K562 (cell line): Measurements from ENCODE around the gene ICAM1. TPM values are rescaled to one million over a fixed set of nuclear protein-coding genes. Genes with fewer than 3 reads are reported as not detected.

Source experiments
- ATAC-seq: fragments of 200-7000 bp; cut with Tn5 transposase; 3 replicates; pipeline ENCODE4 v1.9.1; 2020; ENCODE audit warnings: moderate library complexity
- BruUV-seq: library from RNA; stranded (reverse); fragments of 400-500 nt; replicated peaks from 2 replicates; lab custom pipeline; 2021; lab: Mats Ljungman, UMichigan
- CTCF ChIA-PET: fragments of 300-600 bp; formaldehyde crosslinking; extraction: SDS; loops from one replicate; lab custom pipeline; 2021; ENCODE audit warnings: low intra/inter-chr PET ratio; lab: Yijun Ruan, JAX
- POLR2A ChIA-PET: fragments of 300-600, 350-650 bp; sonication (Branson Sonifier 250); formaldehyde crosslinking; extraction: SDS; loops from one replicate; lab custom pipeline; 2021; ENCODE audit warnings: antibody characterized with exemption, inconsistent platforms; lab: Yijun Ruan, JAX
- DNase-seq, 4 experiments: peaks; one replicate each; pipeline versions ENCODE4 v3.0.0 to v3.0.0-alpha.2; 2011 to 2018; ENCODE audit warnings: low spot score in 3 of 4, mixed read lengths in 3 of 4; ENCODE audit errors: extremely low read depth in 1 of 4
- FAIRE-seq: peaks from 2 replicates; lab custom pipeline; 2011; peaks lifted over from hg19 to GRCh38; lab: Jason Lieb, UNC
- H2AFZ ChIP-seq: 2 replicates; pipeline ENCODE4 v1.6.0; 2011; ENCODE audit warnings: low read depth, low read length, control low read depth, inconsistent platforms
- H3K27ac ChIP-seq: fragments of 200-600 bp; 3 replicates; pipeline ENCODE4 v1.8.0; 2011; ENCODE audit warnings: low read depth, mild to moderate bottlenecking, control low read depth, inconsistent platforms, low read length, moderate library complexity, mixed read lengths; ENCODE audit errors: extremely low read depth
- H3K27me3 ChIP-seq, 2 experiments: fragments of 300-600 bp in 1 of 2; 2 replicates in 1 of 2; 3 replicates in 1 of 2; pipeline versions ENCODE4 v1.6.0 to v1.8.0; 2011; ENCODE audit warnings: inconsistent platforms in 2 of 2, low read length in 2 of 2, mild to moderate bottlenecking in 1 of 2, mixed read lengths in 1 of 2, moderate library complexity in 1 of 2; ENCODE audit not compliant: control insufficient read depth in 2 of 2, insufficient read depth in 2 of 2
- H3K36me3 ChIP-seq: fragments of 300-600 bp; 3 replicates; pipeline ENCODE4 v1.8.0; 2011; ENCODE audit warnings: mild to moderate bottlenecking, low read length, inconsistent platforms; ENCODE audit not compliant: control insufficient read depth, insufficient read depth
- H3K4me1 ChIP-seq, 2 experiments: fragments of 200-600 bp in 1 of 2; replicated peaks in 1 of 2; 2 replicates in 1 of 2; 3 replicates in 1 of 2; pipeline versions ENCODE4 v1.5.1 to v1.8.0; 2011; ENCODE audit warnings: inconsistent platforms in 2 of 2, low read length in 2 of 2, mild to moderate bottlenecking in 1 of 2, mixed read lengths in 1 of 2, moderate library complexity in 1 of 2; ENCODE audit not compliant: control insufficient read depth in 2 of 2, insufficient read depth in 2 of 2
- H3K4me2 ChIP-seq: 2 replicates; pipeline ENCODE4 v1.6.1; 2011; ENCODE audit warnings: low read length, control low read depth, inconsistent platforms, mixed read lengths; ENCODE audit not compliant: insufficient read depth
- H3K4me3 ChIP-seq: fragments of 200-600 bp; sonication (generic), shearing (Covaris generic); 2 replicates; pipeline ENCODE4 v1.5.1; 2016; ENCODE audit warnings: control low read depth, inconsistent platforms
- H3K79me2 ChIP-seq: fragments of 200-600 bp; 3 replicates; pipeline ENCODE4 v1.8.0; 2011; ENCODE audit warnings: low read length, inconsistent platforms; ENCODE audit not compliant: control insufficient read depth, insufficient read depth
- H3K9ac ChIP-seq, 2 experiments: 2 replicates each; pipeline versions ENCODE4 v1.6.0 to v1.6.1; 2011; ENCODE audit warnings: low read depth in 2 of 2, low read length in 2 of 2, control low read depth in 1 of 2, inconsistent platforms in 1 of 2, mild to moderate bottlenecking in 1 of 2, mixed read lengths in 1 of 2; ENCODE audit not compliant: insufficient read depth in 1 of 2
- H3K9me1 ChIP-seq: one replicate; pipeline ENCODE4 v1.6.0; 2011; ENCODE audit warnings: inconsistent platforms, mild to moderate bottlenecking, low read length, moderate library complexity; ENCODE audit not compliant: control insufficient read depth, insufficient read depth
- H3K9me3 ChIP-seq: replicated peaks from 2 replicates; pipeline ENCODE4 v1.5.1; 2011; ENCODE audit warnings: low read depth, low read length, inconsistent platforms; ENCODE audit not compliant: control insufficient read depth, insufficient read depth
- H4K20me1 ChIP-seq: replicated peaks from 2 replicates; pipeline ENCODE4 v1.6.1; 2011; ENCODE audit warnings: low read length, inconsistent platforms, mixed read lengths; ENCODE audit not compliant: control insufficient read depth, insufficient read depth
- NR1H2 ChIP-seq: sonication (generic); formaldehyde crosslinking; IDR thresholded peaks from 2 replicates; pipeline ENCODE4 v1.4.0; 2020; ENCODE audit warnings: mild to moderate bottlenecking, missing genetic modification reagents
- PHF21A ChIP-seq: fragments of 450-650 bp; IDR thresholded peaks from 2 replicates; pipeline ENCODE4 v1.6.1; 2017; ENCODE audit warnings: low read depth, borderline replicate concordance
- POLR2G ChIP-seq: fragments of 200-400 bp; formaldehyde crosslinking; IDR thresholded peaks from 2 replicates; pipeline ENCODE4 v1.6.1; 2017; ENCODE audit warnings: low read depth, mild to moderate bottlenecking, antibody characterized with exemption, low read length, moderate library complexity
- PYGO2 ChIP-seq: fragments of 450-650 bp; IDR thresholded peaks from 2 replicates; pipeline ENCODE4 v1.6.1; 2016; ENCODE audit warnings: mild to moderate bottlenecking, missing genetic modification characterization, moderate library complexity, missing compliant biosample characterization
- RBFOX2 ChIP-seq: fragments of 200-400 bp; formaldehyde crosslinking; IDR thresholded peaks from 2 replicates; pipeline ENCODE4 v1.6.1; 2017; ENCODE audit warnings: low read depth, mild to moderate bottlenecking, low read length, moderate library complexity
- SMAD1 ChIP-seq: fragments of 150-350 bp; IDR thresholded peaks from 2 replicates; pipeline ENCODE4 v1.6.1; 2014; ENCODE audit warnings: low read length, low read depth; ENCODE audit not compliant: partially characterized antibody
- ZNF175 ChIP-seq: fragments of 200-800 bp; sonication (Bioruptor generic); IDR thresholded peaks from 2 replicates; pipeline ENCODE4 v1.6.1; 2016; ENCODE audit warnings: low read depth, mild to moderate bottlenecking, missing genetic modification characterization, missing compliant biosample characterization
- ZNF764 ChIP-seq: fragments of 250-450 bp; sonication (Bioruptor Pico); IDR thresholded peaks from 2 replicates; pipeline ENCODE4 v1.4.0; 2020; ENCODE audit warnings: low read depth, mild to moderate bottlenecking, moderate library complexity
- WGBS: fragments of 100-300 bp; shearing (Covaris generic); methylation state at CpG from one replicate; pipeline ENCODE4 v1.1.6; 2016; ENCODE audit warnings: low coverage, mixed read lengths; ENCODE audit not compliant: insufficient coverage; ENCODE audit errors: missing lambda C conversion rate; 5-methylcytosine and 5-hydroxymethylcytosine counted together
- in situ Hi-C: fragments of 300-500 bp; cut with MboI; formaldehyde crosslinking; loops from 4 replicates; pipeline ENCODE4 v1.15.0; 2018; ENCODE audit warnings: inconsistent platforms, mixed read lengths
- intact Hi-C: fragments of 100-400 bp; cut with micrococcal nuclease; formaldehyde crosslinking; loops from 2 replicates; pipeline ENCODE4 v1.14.2; 2022
- polyA plus RNA-seq, 8 experiments: library from polyadenylated mRNA; depleted of rRNA in 4 of 8; stranded (reverse) in 5 of 8; unstranded in 3 of 8; fragments of >200 nt; fragmentation: Nextera tagmentation in 2 of 8; fragmentation: Illumina TruSeq in 1 of 8; extraction: Ambion mirVana in 2 of 8; extraction: Trizol in 1 of 8; gene quantifications; 2 replicates each; pipeline versions ENCODE4 v1.2.1 to v1.2.3, GENCODE V29; 2011 to 2014; ENCODE audit warnings: inconsistent platforms in 1 of 8, missing spikeins in 1 of 8
- total RNA-seq, 7 experiments: library from RNA; depleted of rRNA in 6 of 7; stranded (reverse); fragments of >200 nt in 6 of 7; fragmentation: Illumina TruSeq in 2 of 7; extraction: Trizol in 2 of 7; gene quantifications; 2 replicates each; pipeline versions ENCODE4 v1.2.1 to v1.2.3, GENCODE V29; 2011 to 2021; ENCODE audit warnings: low replicate concordance in 1 of 7

ICAM1 gene
- total and polyA plus RNA-seq, 9 of the 15 experiments (the other 6 are each of a cell fraction or from before 2014, with no cell fraction given) = 2.3 to 24.4 (median 13.4) TPM

DNA sequence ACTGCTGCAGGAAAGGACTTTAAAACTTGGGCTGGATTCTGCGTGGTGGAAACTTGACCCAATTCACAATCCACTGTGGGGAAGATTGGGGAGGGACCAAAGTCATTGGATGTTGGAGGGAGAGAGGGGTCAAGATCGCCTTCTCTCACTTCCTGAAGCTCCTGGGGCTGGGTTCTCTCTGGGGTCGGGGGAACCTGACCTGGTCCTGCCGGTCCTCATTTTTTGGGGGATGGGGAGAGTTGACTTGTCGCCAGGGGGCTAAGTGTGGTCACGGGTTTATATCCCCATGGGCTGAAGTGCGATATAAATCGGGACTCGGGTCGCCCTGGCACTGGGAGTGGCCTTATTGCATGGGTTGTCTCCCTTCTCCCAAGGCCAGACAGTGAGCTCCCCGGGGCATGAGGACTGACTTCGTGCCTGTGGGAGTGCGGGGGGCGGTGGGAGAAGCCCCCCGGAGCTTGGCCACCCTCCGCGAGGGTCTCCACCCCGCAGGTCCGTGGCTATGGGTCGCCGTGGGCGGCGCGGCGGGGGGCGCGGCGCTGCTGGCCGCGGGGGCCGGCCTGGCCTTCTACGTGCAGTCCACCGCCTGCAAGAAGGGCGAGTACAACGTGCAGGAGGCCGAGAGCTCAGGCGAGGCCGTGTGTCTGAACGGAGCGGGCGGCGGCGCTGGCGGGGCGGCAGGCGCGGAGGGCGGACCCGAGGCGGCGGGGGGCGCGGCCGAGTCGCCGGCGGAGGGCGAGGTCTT lies 25.1 kb downstream of the ICAM1 start:
- Histone ChIP-seq H3K9me1 (no peaks in the 10 kb centered on the region), H3K4me3 (no peak overlapping the region), H3K9me3 (peaks cover 2% of the 10 kb centered on the region; the same call in 1 of the 2 replicates), H3K36me3 (peaks cover 40% of the 10 kb centered on the region; the same call in 2 of the 3 replicates), H3K9ac (no peak overlapping the region; a peak in 1 of 4 replicates), H3K27me3 (no peaks in the 10 kb centered on the region), H3K27ac (no peak overlapping the region), H4K20me1 (no peaks in the 10 kb centered on the region; the same call in 1 of the 2 replicates)
- intact Hi-C loops = no loop called here
- DNase-seq = peak in 1 of 4 experiments; percentile 21
- WGBS = 95% methylated on average over 9 of the region's 58 CpGs
- in situ Hi-C loops = no loop called here
- POLR2A ChIA-PET = interaction anchor here (0.7 to 0.8 kb wide), 2 partner anchors 10 to 105 kb away, joined by 3 to 4 read pairs; no protein-coding TSS in a partner anchor
- no peak for FAIRE-seq
- no peak for TF ChIP-seq ZNF175 (CRISPR knock-in tag)
- no peak for TF ChIP-seq NR1H2
- no peak for TF ChIP-seq ZNF764 (CRISPR knock-in tag)
- TF ChIP-seq PYGO2 = no peak
- TF ChIP-seq RBFOX2 = peak; percentile 56; the same call in 1 of the 2 replicates
- TF ChIP-seq SMAD1 = no peak
- 0 out of 2 replicates have a peak, but pooled peaks have one; percentile 18 for TF ChIP-seq PHF21A
- peak; percentile 62 for TF ChIP-seq POLR2G
- TF ChIP-seq, all 486 proteins: peak for 3
- BruUV-seq = no TSS peak
- H3K79me2 ChIP-seq = peaks cover 48% of the 10 kb centered on the region
- H3K4me1 ChIP-seq = peaks cover 23 to 74% of the 10 kb centered on the region in 2 experiments; a peak in 4 of 5 replicates
- CTCF ChIA-PET = no interaction called here
- no peak for ATAC-seq
- H2AFZ ChIP-seq = no peak overlapping the region
- no peak overlapping the region for H3K4me2 ChIP-seq
